Heart right ventricle (tissue), 16 donors: ENCODE measurements around the gene CTSS. TPM values are rescaled to one million over a fixed set of nuclear protein-coding genes. Genes with fewer than 3 reads are reported as not detected.

Experiments used
- ATAC-seq, 8 donors: fragments of 200-7000 bp; cut with Tn5 transposase; one replicate each; pipeline ENCODE4 v1.9.1; 2020; ENCODE audit warnings: mild to moderate bottlenecking in 8 of 8, moderate library complexity in 8 of 8, moderate number of reproducible peaks in 1 of 8
- DNase-seq, 2 donors: peaks; one replicate each; pipeline ENCODE4 v3.0.0-alpha.2; 2020
- H3K27ac ChIP-seq, 10 donors: fragments of 200-600 bp; sonication (generic) in 2 of 10; one replicate each; pipeline versions ENCODE4 v1.5.0 to v1.8.0; 2020 to 2022; ENCODE audit warnings: mild to moderate bottlenecking in 3 of 10
- H3K27me3 ChIP-seq, 7 donors: fragments of 200-600 bp; one replicate each; pipeline ENCODE4 v1.8.0; 2021 to 2022; ENCODE audit warnings: mild to moderate bottlenecking in 2 of 7
- H3K36me3 ChIP-seq, 9 donors: fragments of 200-600 bp; sonication (generic) in 1 of 9; one replicate each; pipeline versions ENCODE4 v1.5.0 to v1.8.0; 2020 to 2022; ENCODE audit warnings: mild to moderate bottlenecking in 2 of 9
- H3K4me1 ChIP-seq, 9 donors: fragments of 200-600 bp; sonication (generic) in 1 of 9; one replicate each; pipeline versions ENCODE4 v1.5.0 to v1.8.0; 2020 to 2022; ENCODE audit warnings: mild to moderate bottlenecking in 4 of 9
- H3K4me3 ChIP-seq, 10 donors: fragments of 200-600 bp; sonication (generic) in 2 of 10; one replicate each; pipeline versions ENCODE4 v1.5.0 to v1.8.0; 2020 to 2022; ENCODE audit warnings: mild to moderate bottlenecking in 7 of 10, moderate library complexity in 2 of 10
- H3K9me3 ChIP-seq, 11 donors: fragments of 200-600 bp in 10 of 11; sonication (generic) in 2 of 11; one replicate each; pipeline versions ENCODE4 v1.5.0 to v1.8.0; 2013 to 2022; ENCODE audit warnings: mild to moderate bottlenecking in 2 of 11, control low read depth in 1 of 11, moderate library complexity in 1 of 11
- WGBS, 2 donors: extraction: QIAGEN DNeasy Blood & Tissue Kit; methylation state at CpG; one replicate each; pipeline ENCODE4 v1.1.7; 2013; ENCODE audit warnings: inconsistent platforms in 1 of 2; 5-methylcytosine and 5-hydroxymethylcytosine counted together
- intact Hi-C, 10 donors: fragments of 100-400 bp; cut with DNase I; formaldehyde crosslinking; loops; one replicate each; pipeline versions ENCODE4 v1.11.1 to v1.14.2; 2022
- polyA plus RNA-seq, 2 donors: library from polyadenylated mRNA; stranded (reverse); fragments of 200-250 nt; gene quantifications; one replicate each; pipeline ENCODE4 v1.2.3, GENCODE V29; 2013
- total RNA-seq, 10 donors: library from RNA; stranded (reverse); fragmentation: NEBNext Ultra II Directional in 3 of 10; extraction: Animal tissue kit (Norgen Biotek cat#: 25700) in 3 of 10; gene quantifications; one replicate each; pipeline versions ENCODE4 v1.2.1 to v1.2.4, GENCODE V29; 2021 to 2023
- TF ChIP-seq, protein P1 (sequence below), 9 donors: fragments of 200-600 bp; sonication (generic) in 2 of 9; IDR thresholded peaks; one replicate each; pipeline versions ENCODE4 v1.5.0 to v1.8.0; 2021 to 2022; ENCODE audit warnings: antibody characterized with exemption in 9 of 9, mild to moderate bottlenecking in 5 of 9, moderate library complexity in 1 of 9
- donor health status: Arrhythmogenic right ventricular cardiomyopathy.
- donor health status: ischemic (EF 13 %, LVEDD 7.1; RV severe dilation, severe dysfunction).
- donor health status: healthy with polysubstance abuse.
- donor health status: DM: no; HTN: yes; CAD: no.
- donor health status: DM: no; HTN: no; CAD: no.
- donor health status: ischemic (EF 25% LVEDD 6.9; RV normal size, moderate dysfunction).
- donor health status: ischemic (EF 25% LVEDD 5.7; RV mildly dilated, moderate dysfunction).
- donor health status: healthy.
- donor health status: DM: yes; HTN: yes; CAD: no.
- donor health status: Ischemic cardiomyopathy.
- donor health status: ischemic (EF 35%, LVEDD 5.7; RV mildly dilated, moderate dysfunction).
- donor health status: nonischemic (EF 11% LVEDD 7.7; RV severe dilation, severe dysfunction).
- donor health status: DM: yes; HTN: yes; CAD: no.
- donor health status: PGD.
- donor health status: ischemic (EF 29% LVEDD 5.4; RV normal size, mild dysfunction).
- donor health status: nonischemic (EF 23%, LVEDD 6.1; RV moderate dilation, normal function).

CTSS gene
- total and polyA plus RNA-seq, 12 donors: 6.5 to 201 (median 17.2) TPM

DNA sequence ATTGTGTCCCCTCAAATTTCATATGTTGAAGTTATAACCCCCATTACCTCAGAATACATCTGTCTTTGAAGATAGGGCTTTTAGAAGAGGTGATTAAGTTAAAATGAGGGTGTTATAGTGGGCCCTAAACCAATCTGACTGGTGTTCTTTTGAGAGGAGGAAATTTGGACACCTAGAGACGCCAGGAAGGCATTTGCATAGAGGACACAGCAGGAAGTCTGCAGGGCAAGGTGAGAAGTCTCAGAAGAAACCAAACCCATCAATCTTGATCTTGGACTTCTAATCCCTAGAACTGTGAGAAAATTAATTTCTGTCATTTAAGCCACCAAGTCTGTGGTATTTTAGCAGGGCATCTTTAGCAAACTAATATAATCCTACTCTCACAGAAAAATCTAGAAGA, 81.7 kb downstream of the CTSS start:
- H3K4me1 ChIP-seq: no peaks in the 10 kb centered on the region
- H3K27ac ChIP-seq: no peak overlapping the region
- TF ChIP-seq, protein P1, sequence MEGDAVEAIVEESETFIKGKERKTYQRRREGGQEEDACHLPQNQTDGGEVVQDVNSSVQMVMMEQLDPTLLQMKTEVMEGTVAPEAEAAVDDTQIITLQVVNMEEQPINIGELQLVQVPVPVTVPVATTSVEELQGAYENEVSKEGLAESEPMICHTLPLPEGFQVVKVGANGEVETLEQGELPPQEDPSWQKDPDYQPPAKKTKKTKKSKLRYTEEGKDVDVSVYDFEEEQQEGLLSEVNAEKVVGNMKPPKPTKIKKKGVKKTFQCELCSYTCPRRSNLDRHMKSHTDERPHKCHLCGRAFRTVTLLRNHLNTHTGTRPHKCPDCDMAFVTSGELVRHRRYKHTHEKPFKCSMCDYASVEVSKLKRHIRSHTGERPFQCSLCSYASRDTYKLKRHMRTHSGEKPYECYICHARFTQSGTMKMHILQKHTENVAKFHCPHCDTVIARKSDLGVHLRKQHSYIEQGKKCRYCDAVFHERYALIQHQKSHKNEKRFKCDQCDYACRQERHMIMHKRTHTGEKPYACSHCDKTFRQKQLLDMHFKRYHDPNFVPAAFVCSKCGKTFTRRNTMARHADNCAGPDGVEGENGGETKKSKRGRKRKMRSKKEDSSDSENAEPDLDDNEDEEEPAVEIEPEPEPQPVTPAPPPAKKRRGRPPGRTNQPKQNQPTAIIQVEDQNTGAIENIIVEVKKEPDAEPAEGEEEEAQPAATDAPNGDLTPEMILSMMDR (IDR thresholded peaks at IDR 0.05): no peak
- H3K4me3 ChIP-seq: no peak overlapping the region
- H3K9me3 ChIP-seq: no peaks in the 10 kb centered on the region
- H3K36me3 ChIP-seq: peaks cover 0 to 76% (median 0%) of the 10 kb centered on the region in 9 donors
- no peak for ATAC-seq
- intact Hi-C loops: no loop called here
- WGBS, 2 donors: 76 to 94% methylated on average over 1 of the region's 1 CpG
- DNase-seq: no peak
- no peaks in the 10 kb centered on the region for H3K27me3 ChIP-seq

Other genes with a start within 250 kb of the CTSS start
- 10 to 100 TPM; 22.2 to 86.5 (median 40.7) TPM for gene ADAMTSL4, start 216.4 kb downstream of the CTSS start, total RNA-seq
- 10 to 100 TPM; 46.6 to 71.4 TPM for gene ADAMTSL4, start 216.4 kb downstream of the CTSS start, polyA plus RNA-seq
- 100 to 1,000 TPM in 8 of 10 donors, 10 to 100 TPM in 2; 76.4 to 155 (median 122) TPM for gene MCL1, start 186.2 kb downstream of the CTSS start, total RNA-seq
- gene MCL1, start 186.2 kb downstream of the CTSS start, polyA plus RNA-seq: 10 to 100 TPM; 54.3 to 77.7 TPM
- 100 to 1,000 TPM; 115 to 148 (median 132) TPM for gene ENSA, start 136.2 kb downstream of the CTSS start, total RNA-seq
- gene ENSA, start 136.2 kb downstream of the CTSS start, polyA plus RNA-seq: 10 to 100 TPM; 66.7 to 92.6 TPM
- gene GOLPH3L, start 68.6 kb downstream of the CTSS start, total RNA-seq: 10 to 100 TPM; 10.9 to 17.8 (median 15.4) TPM
- 1 to 10 TPM; 7.6 to 8.6 TPM for gene GOLPH3L, start 68.6 kb downstream of the CTSS start, polyA plus RNA-seq
- under 1 TPM in 2 of 10 donors, not detected in 8; 0.23 to 0.33 TPM for gene HORMAD1, start 44.9 kb downstream of the CTSS start, total RNA-seq
- not detected for gene HORMAD1, start 44.9 kb downstream of the CTSS start, polyA plus RNA-seq
- gene CTSK, start 42.5 kb upstream of the CTSS start, total RNA-seq: 10 to 100 TPM in 1 of 10 donors, 1 to 10 TPM in 9; 2.1 to 10.1 (median 6.6) TPM
- 1 to 10 TPM; 2.6 to 4.9 TPM for gene CTSK, start 42.5 kb upstream of the CTSS start, polyA plus RNA-seq
- 10 to 100 TPM; 30.4 to 38.3 (median 33.3) TPM for gene ARNT, start 110.8 kb upstream of the CTSS start, total RNA-seq
- gene ARNT, start 110.8 kb upstream of the CTSS start, polyA plus RNA-seq: 10 to 100 TPM; 10.4 to 16.3 TPM
- not detected for gene CTXND2, start 121.4 kb upstream of the CTSS start, total RNA-seq
- not detected for gene CTXND2, start 121.4 kb upstream of the CTSS start, polyA plus RNA-seq
- gene SETDB1, start 160.6 kb upstream of the CTSS start, total RNA-seq: 10 to 100 TPM; 14.5 to 23.8 (median 17.6) TPM
- gene SETDB1, start 160.6 kb upstream of the CTSS start, polyA plus RNA-seq: 10 to 100 TPM in 1 of 2 donors, 1 to 10 TPM in 1; 9.1 to 20.9 TPM
- gene CERS2, start 209.1 kb upstream of the CTSS start, total RNA-seq: 10 to 100 TPM; 56.5 to 99.4 (median 73.5) TPM
- gene CERS2, start 209.1 kb upstream of the CTSS start, polyA plus RNA-seq: 100 to 1,000 TPM in 1 of 2 donors, 10 to 100 TPM in 1; 79.2 to 104 TPM
- gene ANXA9, start 216.5 kb upstream of the CTSS start, total RNA-seq: under 1 TPM in 4 of 10 donors, not detected in 6; 0.15 to 0.36 (median 0.20) TPM
- gene ANXA9, start 216.5 kb upstream of the CTSS start, polyA plus RNA-seq: under 1 TPM; 0.06 to 0.15 TPM
- 10 to 100 TPM; 40.7 to 70.6 (median 55.7) TPM for gene MINDY1, start 241.1 kb upstream of the CTSS start, total RNA-seq
- 10 to 100 TPM in 1 of 2 donors, 1 to 10 TPM in 1; 9.8 to 18.7 TPM for gene MINDY1, start 241.1 kb upstream of the CTSS start, polyA plus RNA-seq
- gene PRUNE1, start 242.7 kb upstream of the CTSS start, total RNA-seq: 10 to 100 TPM; 37.5 to 50.1 (median 46.0) TPM
- 10 to 100 TPM; 11.5 to 24.4 TPM for gene PRUNE1, start 242.7 kb upstream of the CTSS start, polyA plus RNA-seq